HFF-Myc (cell line): Measurements from ENCODE around the gene SNCAIP.

Source experiments
- DNase-seq: peaks from one replicate; pipeline ENCODE4 v3.0.0-alpha.2; 2011; ENCODE audit warnings: low read depth; ENCODE audit errors: extremely low read depth
- H3K4me3 ChIP-seq: replicated peaks from 2 replicates; pipeline ENCODE4 v1.5.1; 2011; ENCODE audit warnings: low read depth, mild to moderate bottlenecking, control low read depth, low read length
- TF ChIP-seq, protein P1 (sequence below): IDR thresholded peaks from 2 replicates; pipeline ENCODE4 v1.5.1; 2012; ENCODE audit warnings: mild to moderate bottlenecking, low read depth, low read length, control low read depth; ENCODE audit errors: missing control alignments

Gene SNCAIP

DNA sequence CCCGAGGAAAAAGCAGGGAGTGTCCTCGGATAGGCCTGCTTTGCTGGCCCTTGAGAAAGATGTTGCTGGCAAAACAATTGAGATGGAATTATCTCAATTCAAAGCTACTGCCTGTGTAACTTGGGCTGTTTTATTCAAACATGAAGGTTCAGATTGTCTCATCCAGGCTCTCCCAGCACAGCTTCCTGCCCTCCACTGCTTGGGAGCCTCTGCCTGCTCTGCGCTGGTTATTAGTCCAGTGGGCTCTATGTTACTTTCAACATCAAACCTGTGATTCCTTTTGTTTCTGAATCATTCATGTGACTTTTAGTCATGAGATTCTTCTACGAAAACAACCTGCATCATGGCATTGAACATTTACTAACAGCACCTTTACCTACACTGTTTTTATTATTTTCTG, 123.2 kb downstream of the SNCAIP start:
- H3K4me3 ChIP-seq = no peak overlapping the region
- TF ChIP-seq, protein P1, sequence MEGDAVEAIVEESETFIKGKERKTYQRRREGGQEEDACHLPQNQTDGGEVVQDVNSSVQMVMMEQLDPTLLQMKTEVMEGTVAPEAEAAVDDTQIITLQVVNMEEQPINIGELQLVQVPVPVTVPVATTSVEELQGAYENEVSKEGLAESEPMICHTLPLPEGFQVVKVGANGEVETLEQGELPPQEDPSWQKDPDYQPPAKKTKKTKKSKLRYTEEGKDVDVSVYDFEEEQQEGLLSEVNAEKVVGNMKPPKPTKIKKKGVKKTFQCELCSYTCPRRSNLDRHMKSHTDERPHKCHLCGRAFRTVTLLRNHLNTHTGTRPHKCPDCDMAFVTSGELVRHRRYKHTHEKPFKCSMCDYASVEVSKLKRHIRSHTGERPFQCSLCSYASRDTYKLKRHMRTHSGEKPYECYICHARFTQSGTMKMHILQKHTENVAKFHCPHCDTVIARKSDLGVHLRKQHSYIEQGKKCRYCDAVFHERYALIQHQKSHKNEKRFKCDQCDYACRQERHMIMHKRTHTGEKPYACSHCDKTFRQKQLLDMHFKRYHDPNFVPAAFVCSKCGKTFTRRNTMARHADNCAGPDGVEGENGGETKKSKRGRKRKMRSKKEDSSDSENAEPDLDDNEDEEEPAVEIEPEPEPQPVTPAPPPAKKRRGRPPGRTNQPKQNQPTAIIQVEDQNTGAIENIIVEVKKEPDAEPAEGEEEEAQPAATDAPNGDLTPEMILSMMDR = no peak
- no peak for DNase-seq

DNA sequence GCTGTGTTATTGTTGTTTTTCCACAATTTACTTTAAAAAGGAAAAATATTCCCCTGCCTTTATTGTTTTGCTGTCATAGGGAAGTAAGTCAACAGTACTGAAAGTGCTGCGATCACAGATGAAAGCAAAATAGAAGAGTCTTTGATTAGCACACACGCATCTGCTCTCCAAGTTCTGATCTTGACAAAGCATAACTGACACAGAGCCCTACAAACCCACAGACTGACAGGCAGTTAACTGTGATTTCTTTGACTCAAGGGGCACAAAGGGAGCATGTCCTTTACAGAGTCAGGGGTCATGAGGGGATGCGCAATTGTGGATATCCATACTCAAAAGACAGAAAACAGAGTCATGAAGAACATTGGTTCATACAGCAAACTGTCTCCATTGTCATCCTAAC, 123.7 kb downstream of the SNCAIP start:
- TF ChIP-seq, protein P1 = no peak
- no peak for DNase-seq
- no peak overlapping the region for H3K4me3 ChIP-seq

DNA sequence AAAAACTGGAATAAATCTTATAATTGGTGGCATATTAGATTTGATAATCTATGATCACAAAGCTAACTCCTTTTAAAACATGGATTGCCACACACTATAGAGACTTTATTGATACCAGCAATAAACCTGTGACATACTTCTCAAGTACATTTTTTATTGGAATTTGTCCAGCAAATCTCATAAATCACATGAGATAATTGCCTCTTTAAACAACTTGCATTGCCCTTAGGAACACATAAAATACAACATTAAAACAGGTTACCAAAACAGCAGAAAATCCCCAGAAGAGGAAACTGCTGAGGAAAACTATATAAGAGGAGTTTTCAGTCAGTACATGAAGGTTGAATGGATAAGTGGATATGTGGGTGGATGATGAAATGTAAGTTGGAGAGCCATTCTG, 124.6 kb downstream of the SNCAIP start:
- H3K4me3 ChIP-seq = no peak overlapping the region
- TF ChIP-seq, protein P1 = no peak
- no peak for DNase-seq

DNA sequence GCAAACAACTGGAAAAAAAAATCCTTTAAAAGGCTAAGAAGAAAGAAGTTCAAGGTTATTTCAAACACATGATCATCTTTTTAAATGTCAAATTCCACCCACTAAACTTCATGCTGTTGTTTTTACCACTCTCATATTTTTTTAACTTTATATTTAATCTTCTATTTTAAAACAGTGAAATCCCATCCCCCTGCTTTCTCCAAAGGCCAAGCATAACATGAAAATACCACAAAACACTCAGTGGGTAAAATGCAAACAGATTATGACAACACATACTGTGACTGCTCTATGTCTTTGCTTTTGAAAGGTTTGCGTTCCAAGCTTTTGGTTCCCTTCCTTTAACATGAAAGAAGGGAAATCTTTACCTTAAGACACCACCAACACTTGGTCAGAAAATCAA, 127.6 kb downstream of the SNCAIP start:
- H3K4me3 ChIP-seq = no peak overlapping the region
- TF ChIP-seq, protein P1 = no peak
- no peak for DNase-seq

DNA sequence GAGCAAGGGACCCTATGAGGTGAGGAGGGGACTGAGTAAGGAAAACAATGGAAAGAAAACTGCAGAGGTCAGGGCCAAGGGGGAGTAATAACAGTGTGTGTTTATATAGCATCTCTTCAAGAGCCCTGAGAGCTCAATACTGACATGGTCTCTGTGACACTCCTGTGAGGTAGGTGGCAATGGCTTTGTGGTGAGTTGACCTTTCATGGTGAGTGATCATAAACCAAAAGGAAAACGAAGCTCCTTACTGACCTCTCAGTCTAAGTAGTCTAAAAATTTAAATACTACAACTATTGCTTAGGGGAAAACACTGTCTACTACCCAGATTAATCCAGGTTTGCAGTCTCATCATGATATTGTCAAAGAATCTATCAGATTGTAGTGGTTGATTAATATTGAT, 130.9 kb downstream of the SNCAIP start:
- no peak overlapping the region for H3K4me3 ChIP-seq
- DNase-seq = no peak
- TF ChIP-seq, protein P1 = no peak

DNA sequence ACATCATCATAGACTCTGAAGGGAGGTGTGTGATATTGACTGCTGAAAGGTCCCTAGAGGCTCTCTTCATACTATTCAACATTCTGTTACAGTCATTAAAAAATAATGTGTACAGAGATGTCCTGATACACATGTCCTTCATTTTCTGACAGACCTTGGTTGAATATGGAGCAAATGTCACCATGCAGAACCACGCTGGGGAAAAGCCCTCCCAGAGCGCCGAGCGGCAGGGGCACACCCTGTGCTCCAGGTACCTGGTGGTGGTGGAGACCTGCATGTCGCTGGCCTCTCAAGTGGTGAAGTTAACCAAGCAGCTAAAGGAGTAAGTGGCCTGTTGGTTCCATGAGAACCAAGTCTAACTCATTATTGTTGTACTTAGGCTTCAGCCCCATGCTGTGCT, 132.4 kb downstream of the SNCAIP start:
- TF ChIP-seq, protein P1 = no peak
- no peak overlapping the region for H3K4me3 ChIP-seq
- no peak for DNase-seq

DNA sequence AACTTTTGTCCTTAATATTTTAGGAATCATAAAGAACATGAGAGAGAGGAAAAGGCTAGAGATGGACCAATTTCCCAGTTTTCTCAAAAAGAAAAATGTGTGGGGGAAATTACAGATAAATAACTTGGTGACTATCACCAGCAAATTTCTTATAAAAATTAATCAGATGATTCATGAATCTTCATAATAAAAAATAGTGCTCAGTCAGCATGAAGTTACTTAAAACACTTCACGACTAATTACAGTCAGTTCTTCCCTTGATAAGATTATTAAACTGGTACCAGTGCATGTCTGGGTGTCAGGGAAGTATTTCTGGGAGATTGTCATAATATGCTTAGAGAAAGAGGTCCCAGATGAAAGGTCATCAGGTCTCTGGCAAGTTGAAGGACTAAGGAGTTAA, 133.0 kb downstream of the SNCAIP start:
- TF ChIP-seq, protein P1 = no peak
- DNase-seq = no peak
- H3K4me3 ChIP-seq = no peak overlapping the region
